Endothelial cell of umbilical vein (primary cell): ENCODE results near the gene MAP2K5. TPM values are rescaled to one million over a fixed set of nuclear protein-coding genes. Genes with fewer than 3 reads are reported as not detected.

ENCODE experiments used
- BruUV-seq: library from RNA; stranded (reverse); fragments of 400-500 nt; replicated peaks from 2 replicates; lab custom pipeline; 2021; lab: Mats Ljungman, UMichigan
- CTCF ChIA-PET: fragments of 300-600, 350-600 bp; sonication (Branson Sonifier 250); formaldehyde crosslinking; loops from one replicate; lab custom pipeline; 2021; ENCODE audit warnings: antibody characterized with exemption, inconsistent platforms; lab: Charles Lee
- POLR2A ChIA-PET: fragments of 300-600, 350-600 bp; sonication (Branson Sonifier 250); formaldehyde crosslinking; loops from one replicate; lab custom pipeline; 2021; ENCODE audit warnings: antibody characterized with exemption, inconsistent platforms; lab: Charles Lee
- DNase-seq: peaks from one replicate; pipeline ENCODE4 v3.0.0-alpha.2; 2011; ENCODE audit warnings: low read depth, low spot score
- FAIRE-seq: peaks from 2 replicates; lab custom pipeline; 2011; peaks lifted over from hg19 to GRCh38; lab: Jason Lieb, UNC
- H2AFZ ChIP-seq: 2 replicates; pipeline ENCODE4 v1.6.0; 2012; ENCODE audit warnings: low read depth, low read length, control low read depth, inconsistent platforms
- H3K27ac ChIP-seq: 2 replicates; pipeline ENCODE4 v1.5.1; 2011; ENCODE audit warnings: low read depth, mild to moderate bottlenecking, control low read depth, low read length, moderate library complexity; ENCODE audit not compliant: insufficient read depth
- H3K27me3 ChIP-seq, 2 experiments: 2 replicates each; pipeline versions ENCODE4 v1.6.0 to v1.6.1; 2011; ENCODE audit warnings: low read length in 2 of 2, mixed read lengths in 1 of 2; ENCODE audit not compliant: control insufficient read depth in 2 of 2, insufficient read depth in 2 of 2
- H3K36me3 ChIP-seq, 2 experiments: 2 replicates in 1 of 2; 3 replicates in 1 of 2; pipeline ENCODE4 v1.5.1; 2011; ENCODE audit warnings: low read length in 2 of 2, mild to moderate bottlenecking in 1 of 2, moderate library complexity in 1 of 2; ENCODE audit not compliant: control insufficient read depth in 2 of 2, insufficient read depth in 2 of 2; ENCODE audit errors: extremely low read depth in 1 of 2
- H3K4me1 ChIP-seq: 3 replicates; pipeline ENCODE4 v1.5.1; 2011; ENCODE audit warnings: mild to moderate bottlenecking, low read length; ENCODE audit not compliant: control insufficient read depth, insufficient read depth; ENCODE audit errors: extremely low read depth
- H3K4me2 ChIP-seq: 2 replicates; pipeline ENCODE4 v1.6.1; 2011; ENCODE audit warnings: low read length, control low read depth, mixed read lengths; ENCODE audit not compliant: insufficient read depth
- H3K4me3 ChIP-seq, 3 experiments: fragments of 200-600 bp in 1 of 3; sonication (generic), shearing (Covaris generic) in 1 of 3; replicated peaks in 1 of 3; 2 replicates each; pipeline ENCODE4 v1.5.1; 2011 to 2016; ENCODE audit warnings: control low read depth in 3 of 3, low read length in 3 of 3, mild to moderate bottlenecking in 2 of 3, inconsistent platforms in 1 of 3, low read depth in 1 of 3, moderate library complexity in 1 of 3; ENCODE audit not compliant: insufficient read depth in 1 of 3
- H3K79me2 ChIP-seq: 2 replicates; pipeline ENCODE4 v1.6.0; 2012; ENCODE audit warnings: low read length, inconsistent platforms; ENCODE audit not compliant: control insufficient read depth, insufficient read depth
- H3K9ac ChIP-seq: replicated peaks from 2 replicates; pipeline ENCODE3; 2011; ENCODE audit warnings: low read length, control low read depth; ENCODE audit not compliant: insufficient read depth; ENCODE audit errors: extremely low read depth
- H3K9me1 ChIP-seq: replicated peaks from 3 replicates; pipeline ENCODE4 v1.6.0; 2011; ENCODE audit warnings: mild to moderate bottlenecking, low read length; ENCODE audit not compliant: control insufficient read depth, insufficient read depth; ENCODE audit errors: extremely low read depth
- H3K9me3 ChIP-seq: replicated peaks from 2 replicates; pipeline ENCODE4 v1.5.1; 2012; ENCODE audit warnings: low read length, inconsistent platforms; ENCODE audit not compliant: control insufficient read depth, insufficient read depth
- H4K20me1 ChIP-seq: replicated peaks from 2 replicates; pipeline ENCODE3; 2011; ENCODE audit warnings: mild to moderate bottlenecking, low read length; ENCODE audit not compliant: control insufficient read depth, insufficient read depth; ENCODE audit errors: extremely low read depth
- CTCF ChIP-seq, 2 donors: IDR thresholded peaks; 1 replicate in 1 of 2; 2 replicates in 1 of 2; pipeline ENCODE4 v1.5.1; 2011; ENCODE audit warnings: low read length in 2 of 2, mild to moderate bottlenecking in 2 of 2, moderate library complexity in 2 of 2, control low read depth in 1 of 2, inconsistent platforms in 1 of 2, low read depth in 1 of 2; ENCODE audit not compliant: insufficient read depth in 1 of 2; ENCODE audit errors: extremely low read depth in 1 of 2
- EZH2 ChIP-seq: IDR thresholded peaks from 2 replicates; pipeline ENCODE4 v1.6.1; 2012; ENCODE audit warnings: borderline replicate concordance, low read depth, mild to moderate bottlenecking, moderate library complexity, low read length, inconsistent platforms; ENCODE audit not compliant: severe bottlenecking
- FOS ChIP-seq: IDR thresholded peaks from 2 replicates; pipeline ENCODE4 v1.6.1; 2011; ENCODE audit warnings: mild to moderate bottlenecking, low read length, moderate library complexity, borderline replicate concordance; ENCODE audit not compliant: insufficient read depth
- GATA2 ChIP-seq: IDR thresholded peaks from 2 replicates; pipeline ENCODE4 v1.7.0; 2011; ENCODE audit warnings: low read depth, mild to moderate bottlenecking, moderate library complexity, mixed read lengths, low read length; ENCODE audit not compliant: insufficient read length, insufficient read depth
- JUN ChIP-seq: IDR thresholded peaks from 2 replicates; pipeline ENCODE4 v1.6.1; 2011; ENCODE audit warnings: borderline replicate concordance, low read depth; ENCODE audit not compliant: insufficient read length, insufficient read depth
- MAX ChIP-seq: IDR thresholded peaks from 2 replicates; pipeline ENCODE4 v1.6.1; 2011; ENCODE audit not compliant: insufficient read depth, insufficient read length
- MYC ChIP-seq: IDR thresholded peaks from one replicate; pipeline ENCODE4 v1.6.1; 2011; ENCODE audit warnings: mild to moderate bottlenecking, low read depth, low read length
- POLR2A ChIP-seq: IDR thresholded peaks from 2 replicates; pipeline ENCODE4 v1.6.1; 2012; ENCODE audit warnings: low read depth, mild to moderate bottlenecking, control low read depth, low read length
- POLR2AphosphoS5 ChIP-seq: IDR thresholded peaks from 2 replicates; pipeline ENCODE4 v1.6.1; 2012; ENCODE audit warnings: low read depth, mild to moderate bottlenecking, control low read depth, low read length, moderate library complexity; ENCODE audit not compliant: insufficient read depth
- dilution Hi-C: fragments of 300-500 bp; cut with MboI; formaldehyde crosslinking; loops from one replicate; pipeline ENCODE4 v1.15.0; 2019; ENCODE audit warnings: low sequenced_read_pairs; ENCODE audit not compliant: extremely low pct_ligation_motif_present
- intact Hi-C: fragments of 100-400 bp; cut with micrococcal nuclease; formaldehyde crosslinking; loops from one replicate; pipeline ENCODE4 v1.10.0; 2022
- polyA plus RNA-seq, 4 experiments: library from polyadenylated mRNA; depleted of rRNA in 3 of 4; stranded (reverse) in 3 of 4; unstranded in 1 of 4; fragments of >200 nt; gene quantifications; 2 replicates each; pipeline versions ENCODE4 v1.2.1 to v1.2.3, GENCODE V29; 2011 to 2012; ENCODE audit warnings: missing spikeins in 1 of 4
- total RNA-seq: library from RNA; stranded (reverse); gene quantifications from 2 replicates; pipeline ENCODE4 v1.2.3, GENCODE V29; 2021

Gene MAP2K5
- total and polyA plus RNA-seq, 2 donors (not counting 3 experiments of a cell fraction or from before 2014, with no cell fraction given), result 4.9 to 24.7 TPM

DNA sequence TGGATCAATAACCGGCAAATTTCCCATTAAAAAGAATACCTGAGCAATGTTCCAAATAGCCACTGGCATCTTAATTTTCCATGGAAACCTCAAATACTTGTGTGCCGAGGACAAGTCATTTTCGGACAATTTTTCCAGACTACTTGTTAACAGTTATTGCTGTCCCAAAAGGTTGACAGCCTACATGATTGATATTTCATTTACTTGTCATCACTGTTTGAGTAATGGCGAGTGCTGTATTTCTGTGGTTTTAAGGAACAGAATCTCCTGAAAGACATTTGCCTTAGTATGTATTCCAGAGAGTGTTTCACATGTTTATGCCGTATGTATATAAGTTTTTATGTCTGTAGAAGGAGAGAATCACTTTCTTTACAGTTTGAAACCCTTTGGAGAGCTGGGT, 36.7 kb downstream of the MAP2K5 start:
- TF ChIP-seq POLR2AphosphoS5 (no peak), CTCF (IDR thresholded peaks at IDR 0.05; ENCODE audit: extremely low read depth in 1 of 2, insufficient read depth in 1 of 2, low read depth in 1 of 2, low read length in 2 of 2) (no peak), EZH2 (no peak), MYC (no peak), MAX (no peak), POLR2A (no peak), JUN (no peak), GATA2 (no peak), FOS (no peak)
- H3K9me1 ChIP-seq, result no peaks in the 10 kb centered on the region
- H3K27me3 ChIP-seq, result no peaks in the 10 kb centered on the region
- no peak overlapping the region for H3K9ac ChIP-seq
- no peak overlapping the region for H3K4me3 ChIP-seq
- CTCF ChIA-PET, result no interaction called here
- H3K4me2 ChIP-seq, result no peak overlapping the region
- POLR2A ChIA-PET, result interaction anchor here (0.7 kb wide), 1 partner anchor 175 kb away, joined by 3 read pairs; no protein-coding TSS in a partner anchor
- DNase-seq (no peak), FAIRE-seq (no peak)
- no peaks in the 10 kb centered on the region for H3K79me2 ChIP-seq
- H3K4me1 ChIP-seq, result peaks cover 3% of the 10 kb centered on the region
- no TSS peak for BruUV-seq
- dilution Hi-C loops (no loop called here), intact Hi-C loops (no loop called here)
- no peaks in the 10 kb centered on the region for H3K36me3 ChIP-seq
- H3K27ac ChIP-seq, result no peak overlapping the region
- no peaks in the 10 kb centered on the region for H4K20me1 ChIP-seq
- no peaks in the 10 kb centered on the region for H3K9me3 ChIP-seq
- no peak overlapping the region for H2AFZ ChIP-seq
